ENCODE measurements around the gene PPARG.
"Not testable (repeated sequence)": the region's sequence is repeated elsewhere in the genome, so short reads cannot be mapped to it uniquely, and the experiment has no call there.

PPARG gene

DNA sequence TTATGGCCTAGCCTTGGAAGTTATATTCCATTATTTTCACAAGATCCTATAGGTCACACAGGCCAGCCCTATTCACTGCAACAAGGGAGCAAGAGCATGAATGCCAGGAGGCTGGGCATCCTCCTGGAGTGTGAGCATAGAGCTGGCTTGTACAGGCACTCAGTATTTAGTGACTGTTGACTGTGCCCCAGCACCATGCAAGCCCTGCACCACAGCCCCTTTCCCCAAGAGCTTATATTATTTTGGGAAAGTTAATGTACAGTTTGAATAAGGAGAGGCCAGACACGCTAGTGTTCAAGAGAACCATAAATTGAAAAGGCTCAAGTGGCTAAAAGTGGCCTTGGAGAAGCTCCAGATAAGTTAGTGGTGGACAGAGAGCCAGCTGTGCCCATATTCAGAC, 163.1 kb downstream of the PPARG start:
- no peak for DNase-seq (ENCODE audit: low spot score)
- no peak overlapping the region for H3K27ac ChIP-seq
- CTCF ChIA-PET, result no interaction called here
- TF ChIP-seq, protein P1, sequence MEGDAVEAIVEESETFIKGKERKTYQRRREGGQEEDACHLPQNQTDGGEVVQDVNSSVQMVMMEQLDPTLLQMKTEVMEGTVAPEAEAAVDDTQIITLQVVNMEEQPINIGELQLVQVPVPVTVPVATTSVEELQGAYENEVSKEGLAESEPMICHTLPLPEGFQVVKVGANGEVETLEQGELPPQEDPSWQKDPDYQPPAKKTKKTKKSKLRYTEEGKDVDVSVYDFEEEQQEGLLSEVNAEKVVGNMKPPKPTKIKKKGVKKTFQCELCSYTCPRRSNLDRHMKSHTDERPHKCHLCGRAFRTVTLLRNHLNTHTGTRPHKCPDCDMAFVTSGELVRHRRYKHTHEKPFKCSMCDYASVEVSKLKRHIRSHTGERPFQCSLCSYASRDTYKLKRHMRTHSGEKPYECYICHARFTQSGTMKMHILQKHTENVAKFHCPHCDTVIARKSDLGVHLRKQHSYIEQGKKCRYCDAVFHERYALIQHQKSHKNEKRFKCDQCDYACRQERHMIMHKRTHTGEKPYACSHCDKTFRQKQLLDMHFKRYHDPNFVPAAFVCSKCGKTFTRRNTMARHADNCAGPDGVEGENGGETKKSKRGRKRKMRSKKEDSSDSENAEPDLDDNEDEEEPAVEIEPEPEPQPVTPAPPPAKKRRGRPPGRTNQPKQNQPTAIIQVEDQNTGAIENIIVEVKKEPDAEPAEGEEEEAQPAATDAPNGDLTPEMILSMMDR (conservative IDR thresholded peaks at IDR 0.05; ENCODE audit: low read depth), result no peak
- POLR2A ChIA-PET (ENCODE audit: low non-redundant PET), result no interaction called here

DNA sequence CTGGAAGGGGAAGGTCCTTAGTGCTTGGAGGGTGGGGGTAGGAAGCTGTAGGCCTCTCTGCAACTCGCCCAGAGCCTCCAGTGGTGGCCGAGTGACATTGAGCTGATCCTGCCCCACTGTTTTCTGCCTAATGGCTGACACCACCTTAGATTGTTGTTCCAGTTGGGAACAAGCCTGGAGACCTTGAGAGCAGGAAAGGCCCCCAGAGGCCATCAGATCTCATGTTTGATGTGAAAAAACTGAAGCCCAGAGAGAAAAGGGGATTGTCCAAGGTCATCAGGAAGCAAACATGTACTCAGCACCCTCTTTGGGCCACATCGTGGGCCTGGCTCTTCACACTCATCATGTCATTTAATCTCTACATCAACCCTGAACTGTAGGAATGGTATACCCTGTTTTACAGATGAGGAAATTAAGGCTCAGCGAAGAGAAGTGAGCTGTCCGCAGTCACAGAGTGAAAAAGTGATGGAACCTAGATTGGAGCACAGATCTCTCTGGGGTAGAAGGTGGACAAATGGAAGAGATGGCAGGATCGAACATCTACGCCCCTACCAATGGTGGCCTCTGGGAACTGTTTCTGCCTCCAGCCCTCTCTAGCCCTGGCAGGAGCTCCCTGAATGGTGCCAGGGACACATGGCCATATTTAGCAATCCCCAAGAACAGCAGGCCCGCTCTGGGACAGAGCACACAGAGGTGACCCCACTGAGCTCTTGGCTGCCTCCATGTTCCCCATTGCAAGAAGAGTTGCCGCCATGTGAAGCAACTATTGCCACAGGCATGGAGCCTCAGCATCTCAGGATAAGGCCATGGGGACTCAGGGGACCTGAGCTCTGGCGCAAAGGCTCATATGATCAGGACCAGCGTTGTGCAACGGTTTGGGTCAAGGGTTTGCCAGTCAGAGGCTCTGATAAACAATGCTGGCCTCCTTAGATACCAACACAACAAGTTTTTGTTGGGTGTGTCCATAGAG, 163.8 kb downstream of the PPARG start:
- ChIA-PET POLR2A (ENCODE audit: low non-redundant PET) (no interaction called here), CTCF (interaction anchor here (0.6 kb wide), 1 partner anchor 18 kb away, joined by 4 read pairs; no protein-coding TSS in a partner anchor)
- no peak for DNase-seq (ENCODE audit: low spot score)
- TF ChIP-seq, protein P1 (conservative IDR thresholded peaks at IDR 0.05; ENCODE audit: low read depth), result no peak
- no peak overlapping the region for H3K27ac ChIP-seq

DNA sequence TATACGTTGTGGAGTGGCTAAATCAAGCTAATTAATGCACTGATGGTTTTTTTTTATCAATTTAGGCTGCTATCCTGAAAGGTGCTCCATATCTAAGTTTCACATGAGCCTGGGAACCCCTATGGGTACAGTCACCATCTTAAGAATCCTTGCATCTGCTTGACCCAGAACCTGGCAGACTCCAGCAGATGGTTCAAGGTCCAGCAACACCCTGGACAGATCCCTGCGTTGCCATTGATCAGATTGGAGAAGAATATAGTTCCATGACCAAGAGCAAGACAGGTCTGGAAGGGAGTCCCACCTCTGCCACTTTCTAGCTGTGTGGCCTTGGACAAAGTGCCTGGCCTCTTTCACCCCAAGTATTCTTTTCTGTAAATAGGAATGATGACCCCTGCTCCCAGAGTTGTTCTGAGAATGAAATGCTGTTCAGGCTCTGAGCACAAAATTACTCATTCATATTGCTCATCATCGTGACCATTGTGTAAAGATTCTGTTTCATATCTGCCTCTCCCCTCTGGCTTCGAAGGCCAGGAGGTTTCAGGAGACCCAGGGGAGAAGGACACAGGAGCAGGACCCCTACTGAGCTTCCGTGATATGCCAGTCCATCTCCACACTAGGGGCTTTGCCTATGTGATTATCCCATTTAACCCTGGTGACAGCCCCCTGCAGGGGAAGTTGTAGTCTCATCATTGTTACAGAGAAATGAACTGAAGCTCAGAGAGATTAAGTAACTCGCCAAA, 165.4 kb downstream of the PPARG start:
- peak; percentile 34 for DNase-seq (ENCODE audit: low spot score)
- ChIA-PET CTCF (no interaction called here), POLR2A (ENCODE audit: low non-redundant PET) (no interaction called here)
- TF ChIP-seq, protein P1 (conservative IDR thresholded peaks at IDR 0.05; ENCODE audit: low read depth), result no peak
- H3K27ac ChIP-seq, result no peak overlapping the region

DNA sequence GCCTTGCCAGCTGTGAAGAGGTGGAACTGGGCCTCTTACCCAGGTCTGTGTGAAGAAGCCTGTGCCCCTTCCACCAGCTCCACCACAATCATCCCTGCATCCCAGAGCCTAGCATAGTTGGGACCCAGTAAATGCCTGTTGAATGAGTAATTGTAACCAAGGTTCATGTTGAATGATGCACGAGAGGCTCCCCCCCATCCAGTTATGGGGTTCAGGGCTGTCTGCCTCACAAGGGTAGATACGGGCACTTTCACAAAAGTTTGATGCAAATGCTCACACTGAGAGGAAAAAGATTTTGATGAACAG, 165.9 kb downstream of the PPARG start:
- POLR2A ChIA-PET (ENCODE audit: low non-redundant PET), result no interaction called here
- no peak overlapping the region for H3K27ac ChIP-seq
- TF ChIP-seq, protein P1 (conservative IDR thresholded peaks at IDR 0.05; ENCODE audit: low read depth), result no peak
- DNase-seq (ENCODE audit: low spot score), result no peak
- CTCF ChIA-PET, result no interaction called here

DNA sequence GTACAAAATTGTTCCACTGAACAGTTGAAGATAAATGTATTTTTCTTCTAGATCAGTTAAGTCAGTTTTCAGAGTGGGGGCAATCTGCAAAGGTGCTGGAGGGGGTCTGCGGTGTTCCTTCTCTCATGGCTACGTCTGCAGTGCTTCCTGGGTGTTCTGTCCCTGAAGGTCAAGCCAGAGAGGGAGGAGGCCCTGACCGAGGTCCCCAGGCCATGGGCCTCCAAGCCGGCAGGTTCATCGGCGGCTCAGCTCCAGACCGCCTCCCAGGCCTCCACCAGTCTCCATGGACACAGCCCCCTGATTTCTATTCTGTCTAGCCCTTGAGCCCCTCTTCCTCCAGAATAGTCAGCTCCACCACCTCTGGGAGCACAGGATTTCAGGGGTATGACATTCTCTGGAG, 166.9 kb downstream of the PPARG start:
- CTCF ChIA-PET, result no interaction called here
- H3K27ac ChIP-seq, result no peak overlapping the region
- DNase-seq (ENCODE audit: low spot score), result no peak
- TF ChIP-seq, protein P1 (conservative IDR thresholded peaks at IDR 0.05; ENCODE audit: low read depth), result no peak
- POLR2A ChIA-PET (ENCODE audit: low non-redundant PET), result no interaction called here

DNA sequence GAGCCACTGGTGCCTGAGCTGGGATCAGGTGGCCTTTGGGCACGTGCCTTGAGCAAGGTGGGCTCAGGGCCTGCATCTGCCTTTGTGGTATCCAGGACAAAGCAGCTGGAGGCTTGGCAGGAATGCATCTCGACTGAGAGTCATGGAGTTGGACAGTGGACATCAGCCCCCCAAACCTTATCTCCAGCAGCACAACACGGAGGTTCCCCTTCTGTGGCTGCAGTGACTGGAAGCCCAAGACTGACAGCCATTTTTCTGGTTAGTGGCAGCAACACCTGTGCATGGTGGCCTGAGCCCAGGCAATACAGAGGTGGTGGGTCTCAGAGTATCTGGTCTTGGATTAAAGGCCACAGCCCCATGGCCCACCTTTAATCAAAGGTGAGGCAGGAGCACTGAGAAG, 167.6 kb downstream of the PPARG start:
- TF ChIP-seq, protein P1 (conservative IDR thresholded peaks at IDR 0.05; ENCODE audit: low read depth), result no peak
- H3K27ac ChIP-seq, result no peak overlapping the region
- DNase-seq (ENCODE audit: low spot score), result no peak
- ChIA-PET CTCF (no interaction called here), POLR2A (ENCODE audit: low non-redundant PET) (no interaction called here)

DNA sequence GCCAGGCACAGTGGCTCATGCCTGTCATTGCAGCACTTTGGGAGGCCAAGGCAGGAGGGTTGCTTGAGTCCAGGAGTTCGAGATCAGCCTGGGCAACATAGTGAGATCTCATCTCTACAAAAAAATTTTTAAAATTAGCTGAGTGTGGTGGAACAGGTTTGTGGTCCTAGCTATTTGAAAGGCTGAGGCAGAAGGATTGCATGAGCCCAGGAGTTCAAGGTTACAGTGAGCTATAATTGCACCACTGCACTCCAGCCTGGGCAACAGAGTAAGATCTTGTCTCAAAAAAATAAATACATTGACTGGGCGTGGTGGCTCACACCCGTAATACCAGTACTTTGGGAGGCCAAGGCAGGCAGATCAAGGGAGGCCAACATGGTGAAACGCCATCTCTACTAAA, 168.5 kb downstream of the PPARG start:
- POLR2A ChIA-PET (ENCODE audit: low non-redundant PET); CTCF ChIA-PET; DNase-seq (ENCODE audit: low spot score); H3K27ac ChIP-seq: not testable (repeated sequence)
